ENCODE results near the gene STX5.
"Not testable (repeated sequence)": the region's sequence is repeated elsewhere in the genome, so short reads cannot be mapped to it uniquely, and the experiment has no call there.

The STX5 gene

DNA sequence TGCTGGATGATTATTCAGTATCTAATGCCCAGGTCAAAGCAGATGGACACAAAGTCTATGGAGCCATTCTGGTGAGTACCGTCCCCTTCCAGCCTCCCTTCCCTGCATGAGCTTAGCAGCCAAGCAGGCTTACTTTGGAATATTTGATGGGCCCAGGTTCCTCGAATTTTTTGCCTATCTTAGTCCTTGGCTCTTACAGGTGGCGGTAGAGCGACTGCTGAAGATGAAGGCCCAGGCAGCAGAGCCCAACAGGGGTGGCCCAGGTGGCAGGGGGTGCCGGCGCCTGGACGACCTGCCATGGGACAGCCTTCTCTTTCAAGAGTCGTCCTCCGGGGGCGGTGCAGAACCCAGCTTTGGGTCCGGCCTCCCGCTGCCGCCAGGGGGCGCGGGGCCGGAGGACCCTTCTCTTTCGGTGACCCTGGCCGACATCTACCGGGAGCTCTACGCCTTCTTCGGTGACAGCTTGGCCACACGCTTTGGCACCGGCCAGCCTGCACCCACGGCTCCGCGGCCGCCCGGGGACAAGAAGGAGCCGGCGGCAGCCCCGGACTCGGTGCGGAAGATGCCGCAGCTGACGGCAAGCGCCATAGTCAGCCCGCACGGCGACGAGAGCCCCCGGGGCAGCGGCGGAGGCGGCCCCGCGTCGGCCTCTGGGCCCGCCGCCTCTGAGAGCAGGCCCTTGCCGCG, 45.4 kb downstream of the STX5 start:
- DNase-seq (ENCODE audit: low read depth): peak; percentile 85

- no peak for DNase-seq (ENCODE audit: low read depth)
Measured at GRCh38 chr11:62782753-62783152, 49.1 kb downstream of the STX5 start.

- DNase-seq (ENCODE audit: low read depth): no peak
Measured at GRCh38 chr11:62778441-62778840, 53.4 kb downstream of the STX5 start.

DNA sequence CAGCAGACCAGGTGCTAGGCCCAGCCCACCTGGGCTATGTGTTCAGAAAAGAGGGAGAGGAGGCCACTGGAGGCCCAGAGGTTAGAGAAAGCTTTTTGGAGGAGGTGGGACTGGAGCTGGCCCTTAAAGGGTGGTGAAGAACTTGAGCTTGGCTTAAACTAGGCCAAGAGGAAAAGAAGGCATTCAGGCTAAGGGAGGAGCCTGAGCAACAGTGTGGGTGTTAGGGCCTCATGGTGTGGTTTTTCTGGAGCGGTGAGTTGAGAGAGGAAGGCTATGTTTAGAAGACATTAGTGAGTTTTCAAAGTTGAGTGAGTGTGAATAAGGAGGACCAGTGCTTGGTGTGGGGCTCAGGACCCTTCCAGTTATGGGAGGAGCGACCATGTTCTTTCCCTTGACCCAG, 54.5 kb downstream of the STX5 start:
- DNase-seq (ENCODE audit: low read depth): no peak

- no peak for DNase-seq (ENCODE audit: low read depth)
Measured at GRCh38 chr11:62775646-62776045, 56.2 kb downstream of the STX5 start.

GRCh38 chr11:62774407-62774806, 57.4 kb downstream of the STX5 start:
- no peak for DNase-seq (ENCODE audit: low read depth)

- peak; percentile 98 for DNase-seq (ENCODE audit: low read depth)
Measured at GRCh38 chr11:62771144-62772021, 60.5 kb downstream of the STX5 start, which contains the start of gene TAF6L. Gene TAF6L, plus strand, starts transcription at chr11:62771396. Its CDS starts 4,388 bp downstream, at chr11:62775784.

DNA sequence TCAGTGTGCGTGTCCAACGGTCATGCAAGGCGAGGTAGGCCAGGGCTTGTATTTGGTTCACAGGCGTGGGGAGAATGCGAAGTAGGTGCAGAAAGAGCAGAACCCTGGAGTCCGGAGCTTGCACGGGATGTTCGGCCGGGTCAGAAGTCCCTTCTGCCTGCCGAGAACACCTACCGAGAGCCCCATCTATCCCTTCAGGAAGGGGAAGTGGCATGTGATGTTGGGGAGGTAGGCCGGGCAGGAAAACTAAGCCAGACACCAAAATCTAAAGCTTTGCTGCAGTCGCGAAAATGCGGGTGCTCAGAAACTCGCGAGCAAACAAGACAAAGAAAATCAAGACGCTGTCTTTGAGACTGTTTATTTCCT, 61.1 kb downstream of the STX5 start:
- no peak for DNase-seq (ENCODE audit: low read depth)

DNA sequence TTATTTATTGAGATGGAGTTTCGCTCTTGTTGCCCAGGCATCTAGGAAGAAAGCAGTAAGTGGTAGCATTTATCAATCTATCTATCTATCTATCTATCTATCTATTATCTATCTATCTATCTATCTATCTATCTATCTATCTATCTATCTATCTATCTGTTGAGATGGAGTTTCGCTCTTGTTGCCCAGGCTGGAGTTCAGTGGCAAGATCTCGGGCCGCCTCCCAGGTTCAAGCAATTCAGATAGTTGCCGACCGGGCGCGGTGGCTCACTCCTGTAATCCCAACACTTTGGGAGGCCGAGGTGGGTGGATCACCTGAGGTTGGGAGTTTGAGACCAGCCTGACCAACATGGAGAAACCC, 71.0 kb downstream of the STX5 start:
- DNase-seq (ENCODE audit: low read depth): not testable (repeated sequence)

DNA sequence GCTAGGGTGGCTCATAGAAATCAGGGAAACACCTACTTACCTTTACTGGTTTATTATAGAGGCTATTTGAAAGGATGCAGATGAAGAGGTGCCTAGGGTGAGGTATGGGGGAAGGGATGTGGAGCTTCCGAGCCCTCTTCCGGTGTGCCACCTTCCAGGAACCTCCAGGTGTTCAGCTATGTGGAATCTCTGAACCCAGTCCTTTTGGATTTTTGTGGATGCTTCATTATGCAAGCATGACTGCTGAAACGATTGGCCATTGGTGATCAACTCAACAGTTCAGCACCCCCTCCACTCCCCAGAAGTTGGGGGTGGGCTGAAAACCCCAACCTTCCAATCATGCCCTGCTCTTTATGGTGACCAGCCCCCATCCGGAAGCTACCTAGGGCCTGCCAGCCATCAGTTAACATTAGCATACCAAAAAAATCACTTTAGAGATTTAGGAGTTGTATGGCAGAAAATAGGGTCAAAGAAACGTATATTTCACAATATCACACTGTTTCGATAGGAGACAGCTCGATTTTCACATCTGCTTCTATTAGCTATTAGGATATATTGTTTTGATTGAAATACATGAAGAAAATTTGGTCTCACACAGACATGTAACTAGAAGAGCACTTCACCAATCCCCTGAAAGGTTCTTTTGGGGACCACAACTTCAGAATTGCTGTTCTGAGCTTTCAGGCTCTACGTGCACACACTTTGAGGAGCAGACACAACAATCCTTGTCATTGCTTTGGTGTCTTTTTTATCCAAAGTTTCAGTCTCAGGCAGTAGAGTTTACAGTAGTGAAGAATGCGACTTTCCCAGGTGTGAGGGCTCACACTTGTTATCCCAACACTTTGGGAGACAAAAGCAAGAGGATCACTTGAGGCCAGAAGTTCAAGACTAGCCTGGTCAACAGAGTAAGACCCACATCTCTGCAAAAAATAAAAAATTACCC, 73.7 kb downstream of the STX5 start:
- no peak for DNase-seq (ENCODE audit: low read depth)

Measured in EH (cell line).